Heart left ventricle (tissue), 13 donors: ENCODE data around the gene TET3.

Experiments used
- POLR2A ChIP-seq, 2 donors: fragments of 450-650 bp; IDR thresholded peaks; one replicate each; pipeline ENCODE4 v1.6.1; 2017; ENCODE audit warnings: antibody characterized with exemption in 2 of 2, mild to moderate bottlenecking in 2 of 2, moderate library complexity in 2 of 2
- TF ChIP-seq, protein P1 (sequence below), 12 donors: fragments of 200-600 bp; sonication (generic) in 4 of 12; IDR thresholded peaks; one replicate each; pipeline versions ENCODE4 v1.5.0 to v1.8.0; 2018 to 2022; ENCODE audit warnings: antibody characterized with exemption in 12 of 12, mild to moderate bottlenecking in 5 of 12
- donor health status: ischemic (EF 13 %, LVEDD 7.1; RV severe dilation, severe dysfunction).
- donor health status: DM: no; HTN: yes; CAD: no.
- donor health status: DM: no; HTN: no; CAD: no.
- donor health status: ischemic (EF 25% LVEDD 6.9; RV normal size, moderate dysfunction).
- donor health status: ischemic (EF 25% LVEDD 5.7; RV mildly dilated, moderate dysfunction).
- donor health status: ischemic (EF 35%, LVEDD 5.7; RV mildly dilated, moderate dysfunction).
- donor health status: nonischemic (EF 11% LVEDD 7.7; RV severe dilation, severe dysfunction).
- donor health status: DM: yes; HTN: yes; CAD: no.
- donor health status: PGD.
- donor health status: ischemic (EF 29% LVEDD 5.4; RV normal size, mild dysfunction).
- donor health status: nonischemic (EF 23%, LVEDD 6.1; RV moderate dilation, normal function).

DNA sequence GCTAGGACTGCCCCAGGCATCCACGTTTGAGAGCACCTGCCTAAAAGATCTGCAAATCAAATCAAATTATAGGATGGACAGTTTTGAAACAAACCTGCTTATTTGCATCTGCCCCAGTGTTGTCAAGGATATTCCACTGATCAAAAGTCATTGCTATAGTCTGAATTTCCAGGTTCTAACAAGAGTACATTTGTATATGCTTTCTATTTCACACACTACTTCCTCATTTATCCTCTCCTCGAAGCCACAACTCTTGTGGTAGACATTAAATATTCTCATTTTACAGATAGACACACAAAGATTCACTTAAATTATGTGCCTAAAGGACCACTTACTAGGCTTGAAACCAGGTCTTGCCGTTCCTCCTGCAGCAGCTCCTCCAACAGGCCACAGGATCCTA is 11.9 kb upstream of the TET3 start:
- TF ChIP-seq, protein P1, sequence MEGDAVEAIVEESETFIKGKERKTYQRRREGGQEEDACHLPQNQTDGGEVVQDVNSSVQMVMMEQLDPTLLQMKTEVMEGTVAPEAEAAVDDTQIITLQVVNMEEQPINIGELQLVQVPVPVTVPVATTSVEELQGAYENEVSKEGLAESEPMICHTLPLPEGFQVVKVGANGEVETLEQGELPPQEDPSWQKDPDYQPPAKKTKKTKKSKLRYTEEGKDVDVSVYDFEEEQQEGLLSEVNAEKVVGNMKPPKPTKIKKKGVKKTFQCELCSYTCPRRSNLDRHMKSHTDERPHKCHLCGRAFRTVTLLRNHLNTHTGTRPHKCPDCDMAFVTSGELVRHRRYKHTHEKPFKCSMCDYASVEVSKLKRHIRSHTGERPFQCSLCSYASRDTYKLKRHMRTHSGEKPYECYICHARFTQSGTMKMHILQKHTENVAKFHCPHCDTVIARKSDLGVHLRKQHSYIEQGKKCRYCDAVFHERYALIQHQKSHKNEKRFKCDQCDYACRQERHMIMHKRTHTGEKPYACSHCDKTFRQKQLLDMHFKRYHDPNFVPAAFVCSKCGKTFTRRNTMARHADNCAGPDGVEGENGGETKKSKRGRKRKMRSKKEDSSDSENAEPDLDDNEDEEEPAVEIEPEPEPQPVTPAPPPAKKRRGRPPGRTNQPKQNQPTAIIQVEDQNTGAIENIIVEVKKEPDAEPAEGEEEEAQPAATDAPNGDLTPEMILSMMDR (IDR thresholded peaks at IDR 0.05) = no peak
- no peak for TF ChIP-seq POLR2A (IDR thresholded peaks at IDR 0.05)
